HG03354 (cell line): Measurements from ENCODE around the gene MRGPRF.

Experiments
- ATAC-seq: cut with Tn5 transposase; IDR thresholded peaks from one replicate; pipeline ENCODE4 v1.9.1; 2021; ENCODE audit warnings: mild to moderate bottlenecking; ENCODE audit not compliant: unreplicated experiment, poor library complexity, severe bottlenecking

Gene MRGPRF

GRCh38 chr11:69051381-69052342, 38.6 kb upstream of the MRGPRF start:
- ATAC-seq = no peak

- no peak for ATAC-seq
Observed at GRCh38 chr11:69050592-69051380, 37.7 kb upstream of the MRGPRF start.

GRCh38 chr11:69049490-69049867, 36.4 kb upstream of the MRGPRF start:
- no peak for ATAC-seq

GRCh38 chr11:69048694-69049489, 35.8 kb upstream of the MRGPRF start, which contains the start of gene TPCN2:
TPCN2 (plus strand) TSS chr11:69048932; CDS start chr11:69048998, 66 bp downstream.
- peak; percentile 95 for ATAC-seq

GRCh38 chr11:69048031-69048693, 35.1 kb upstream of the MRGPRF start:
- no peak for ATAC-seq

- ATAC-seq = no peak
Observed at GRCh38 chr11:69044111-69045013, 31.3 kb upstream of the MRGPRF start.

- ATAC-seq = no peak
Observed at GRCh38 chr11:69041516-69041915, 28.5 kb upstream of the MRGPRF start.

- ATAC-seq = no peak
Observed at GRCh38 chr11:69040581-69041260, 27.7 kb upstream of the MRGPRF start.

- ATAC-seq = no peak
Observed at GRCh38 chr11:69040051-69040450, 27.0 kb upstream of the MRGPRF start.

GRCh38 chr11:69039501-69039900, 26.5 kb upstream of the MRGPRF start:
- no peak for ATAC-seq

GRCh38 chr11:69037544-69037943, 24.5 kb upstream of the MRGPRF start:
- no peak for ATAC-seq

- ATAC-seq = no peak
Observed at GRCh38 chr11:69037074-69037473, 24.0 kb upstream of the MRGPRF start.

- ATAC-seq = no peak
Observed at GRCh38 chr11:69035946-69036340, 22.9 kb upstream of the MRGPRF start.

GRCh38 chr11:69035150-69035945, 22.3 kb upstream of the MRGPRF start:
- no peak for ATAC-seq

- no peak for ATAC-seq
Observed at GRCh38 chr11:69034123-69034867, 21.2 kb upstream of the MRGPRF start.

- ATAC-seq = no peak
Observed at GRCh38 chr11:69033431-69033830, 20.4 kb upstream of the MRGPRF start.
